ENCODE results near the gene CDHR3. TPM values are rescaled to one million over a fixed set of nuclear protein-coding genes. Genes with fewer than 3 reads are reported as not detected.

CDHR3 gene
- polyA plus RNA-seq, 1 donor from 2014 or later = 2.9 TPM

DNA sequence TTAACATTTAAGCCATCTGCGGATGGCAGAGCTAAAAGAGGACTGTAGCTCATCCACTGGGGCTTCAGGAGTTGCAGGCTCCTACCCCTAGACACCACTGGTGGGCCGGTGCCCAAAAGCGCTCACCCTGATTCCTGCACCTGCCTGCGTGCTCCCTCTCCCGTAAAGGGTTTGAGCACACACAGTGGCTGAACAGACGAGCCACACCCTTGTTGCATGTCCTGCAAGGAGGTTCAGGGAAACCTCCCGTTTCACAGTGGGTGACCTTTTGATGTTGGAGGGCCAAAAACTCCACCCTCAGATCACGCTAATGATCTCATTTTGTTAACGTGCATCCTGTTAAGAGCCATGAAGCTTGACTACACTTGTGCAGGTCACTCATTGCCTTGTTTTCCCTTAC lies 111.2 kb downstream of the CDHR3 start:
- H3K9me2 ChIP-seq (ENCODE audit: insufficient read depth, low read length) = no peaks in the 10 kb centered on the region
- TF ChIP-seq RAD21 (conservative IDR thresholded peaks at IDR 0.05) (no peak), EP300 (conservative IDR thresholded peaks at IDR 0.05; ENCODE audit: poor library complexity, severe bottlenecking) (no peak), SMC3 (conservative IDR thresholded peaks at IDR 0.05; ENCODE audit: poor library complexity) (no peak)
- H3K27me3 ChIP-seq (ENCODE audit: insufficient read depth, low read depth, low read length) = no peaks in the 10 kb centered on the region

DNA sequence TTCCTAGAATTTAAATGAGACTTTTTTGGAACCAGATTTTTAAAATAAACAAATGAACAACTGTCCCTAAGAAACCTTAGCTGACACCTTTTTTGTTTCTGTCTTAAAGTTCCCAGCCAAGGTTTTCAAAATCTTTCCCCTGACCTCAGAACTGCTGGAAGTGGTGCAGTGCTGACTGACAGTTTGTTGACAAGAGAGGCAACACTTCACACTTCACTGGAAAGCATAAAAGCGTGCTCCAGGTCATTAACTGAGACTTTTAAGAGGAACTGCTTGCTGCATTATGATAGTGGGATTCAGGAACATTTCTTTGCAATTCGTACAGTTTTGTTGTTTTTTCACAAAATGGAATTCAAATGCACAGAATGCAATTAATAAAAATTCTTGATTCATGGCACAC lies 112.9 kb downstream of the CDHR3 start:
- no peak overlapping the region for H2AFZ ChIP-seq (ENCODE audit: low read depth, low read length)
- peak overlapping the region; percentile 1 for H3K4me3 ChIP-seq (ENCODE audit: low read length)
- no peak overlapping the region for H3K4me2 ChIP-seq (ENCODE audit: low read length)
- H3K9ac ChIP-seq (ENCODE audit: low read length) = no peak overlapping the region
- no peaks in the 10 kb centered on the region for H3F3A ChIP-seq (ENCODE audit: insufficient read depth, low read length, poor library complexity, severe bottlenecking)
- H3K9me2 ChIP-seq (ENCODE audit: insufficient read depth, low read length) = no peaks in the 10 kb centered on the region
- no peaks in the 10 kb centered on the region for H3K36me3 ChIP-seq (ENCODE audit: insufficient read depth, low read length)
- H3K27ac ChIP-seq (ENCODE audit: low read length) = no peak overlapping the region
- TF ChIP-seq SMC3 (conservative IDR thresholded peaks at IDR 0.05; ENCODE audit: poor library complexity) (no peak), EZH2 (IDR thresholded peaks at IDR 0.05; ENCODE audit: borderline replicate concordance, insufficient read depth, low read length, poor library complexity, severe bottlenecking) (no peak), TAF1 (IDR thresholded peaks at IDR 0.05; ENCODE audit: low read depth) (no peak), MXI1 (conservative IDR thresholded peaks at IDR 0.05; ENCODE audit: poor library complexity, severe bottlenecking) (no peak), EP300 (conservative IDR thresholded peaks at IDR 0.05; ENCODE audit: poor library complexity, severe bottlenecking) (no peak), POLR2AphosphoS5 (IDR thresholded peaks at IDR 0.05) (no peak), RAD21 (conservative IDR thresholded peaks at IDR 0.05) (no peak)
- TF ChIP-seq, protein P1, sequence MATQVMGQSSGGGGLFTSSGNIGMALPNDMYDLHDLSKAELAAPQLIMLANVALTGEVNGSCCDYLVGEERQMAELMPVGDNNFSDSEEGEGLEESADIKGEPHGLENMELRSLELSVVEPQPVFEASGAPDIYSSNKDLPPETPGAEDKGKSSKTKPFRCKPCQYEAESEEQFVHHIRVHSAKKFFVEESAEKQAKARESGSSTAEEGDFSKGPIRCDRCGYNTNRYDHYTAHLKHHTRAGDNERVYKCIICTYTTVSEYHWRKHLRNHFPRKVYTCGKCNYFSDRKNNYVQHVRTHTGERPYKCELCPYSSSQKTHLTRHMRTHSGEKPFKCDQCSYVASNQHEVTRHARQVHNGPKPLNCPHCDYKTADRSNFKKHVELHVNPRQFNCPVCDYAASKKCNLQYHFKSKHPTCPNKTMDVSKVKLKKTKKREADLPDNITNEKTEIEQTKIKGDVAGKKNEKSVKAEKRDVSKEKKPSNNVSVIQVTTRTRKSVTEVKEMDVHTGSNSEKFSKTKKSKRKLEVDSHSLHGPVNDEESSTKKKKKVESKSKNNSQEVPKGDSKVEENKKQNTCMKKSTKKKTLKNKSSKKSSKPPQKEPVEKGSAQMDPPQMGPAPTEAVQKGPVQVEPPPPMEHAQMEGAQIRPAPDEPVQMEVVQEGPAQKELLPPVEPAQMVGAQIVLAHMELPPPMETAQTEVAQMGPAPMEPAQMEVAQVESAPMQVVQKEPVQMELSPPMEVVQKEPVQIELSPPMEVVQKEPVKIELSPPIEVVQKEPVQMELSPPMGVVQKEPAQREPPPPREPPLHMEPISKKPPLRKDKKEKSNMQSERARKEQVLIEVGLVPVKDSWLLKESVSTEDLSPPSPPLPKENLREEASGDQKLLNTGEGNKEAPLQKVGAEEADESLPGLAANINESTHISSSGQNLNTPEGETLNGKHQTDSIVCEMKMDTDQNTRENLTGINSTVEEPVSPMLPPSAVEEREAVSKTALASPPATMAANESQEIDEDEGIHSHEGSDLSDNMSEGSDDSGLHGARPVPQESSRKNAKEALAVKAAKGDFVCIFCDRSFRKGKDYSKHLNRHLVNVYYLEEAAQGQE (IDR thresholded peaks at IDR 0.05; ENCODE audit: borderline replicate concordance) = no peak
- TF ChIP-seq, protein P2, sequence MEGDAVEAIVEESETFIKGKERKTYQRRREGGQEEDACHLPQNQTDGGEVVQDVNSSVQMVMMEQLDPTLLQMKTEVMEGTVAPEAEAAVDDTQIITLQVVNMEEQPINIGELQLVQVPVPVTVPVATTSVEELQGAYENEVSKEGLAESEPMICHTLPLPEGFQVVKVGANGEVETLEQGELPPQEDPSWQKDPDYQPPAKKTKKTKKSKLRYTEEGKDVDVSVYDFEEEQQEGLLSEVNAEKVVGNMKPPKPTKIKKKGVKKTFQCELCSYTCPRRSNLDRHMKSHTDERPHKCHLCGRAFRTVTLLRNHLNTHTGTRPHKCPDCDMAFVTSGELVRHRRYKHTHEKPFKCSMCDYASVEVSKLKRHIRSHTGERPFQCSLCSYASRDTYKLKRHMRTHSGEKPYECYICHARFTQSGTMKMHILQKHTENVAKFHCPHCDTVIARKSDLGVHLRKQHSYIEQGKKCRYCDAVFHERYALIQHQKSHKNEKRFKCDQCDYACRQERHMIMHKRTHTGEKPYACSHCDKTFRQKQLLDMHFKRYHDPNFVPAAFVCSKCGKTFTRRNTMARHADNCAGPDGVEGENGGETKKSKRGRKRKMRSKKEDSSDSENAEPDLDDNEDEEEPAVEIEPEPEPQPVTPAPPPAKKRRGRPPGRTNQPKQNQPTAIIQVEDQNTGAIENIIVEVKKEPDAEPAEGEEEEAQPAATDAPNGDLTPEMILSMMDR (IDR thresholded peaks at IDR 0.05; ENCODE audit: poor library complexity, severe bottlenecking) = no peak
- no peaks in the 10 kb centered on the region for H3K27me3 ChIP-seq (ENCODE audit: insufficient read depth, low read depth, low read length)
- H4K20me1 ChIP-seq (ENCODE audit: insufficient read depth) = no peaks in the 10 kb centered on the region
- H3K79me2 ChIP-seq (replicated peaks; ENCODE audit: insufficient read depth, low read length) = no peaks in the 10 kb centered on the region
- no peaks in the 10 kb centered on the region for H3K9me3 ChIP-seq (ENCODE audit: low read length)

More for the DNA sequence above, 111.2 kb downstream of the CDHR3 start:
- Histone ChIP-seq H3K9ac (ENCODE audit: low read length) (no peak overlapping the region), H3F3A (ENCODE audit: insufficient read depth, low read length, poor library complexity, severe bottlenecking) (no peaks in the 10 kb centered on the region), H3K79me2 (replicated peaks; ENCODE audit: insufficient read depth, low read length) (no peaks in the 10 kb centered on the region), H2AFZ (ENCODE audit: low read depth, low read length) (no peak overlapping the region), H4K20me1 (ENCODE audit: insufficient read depth) (no peaks in the 10 kb centered on the region), H3K36me3 (ENCODE audit: insufficient read depth, low read length) (no peaks in the 10 kb centered on the region), H3K4me3 (ENCODE audit: low read length) (no peak overlapping the region), H3K9me3 (ENCODE audit: low read length) (no peaks in the 10 kb centered on the region), H3K27ac (ENCODE audit: low read length) (no peak overlapping the region), H3K4me2 (ENCODE audit: low read length) (no peak overlapping the region)

DNA sequence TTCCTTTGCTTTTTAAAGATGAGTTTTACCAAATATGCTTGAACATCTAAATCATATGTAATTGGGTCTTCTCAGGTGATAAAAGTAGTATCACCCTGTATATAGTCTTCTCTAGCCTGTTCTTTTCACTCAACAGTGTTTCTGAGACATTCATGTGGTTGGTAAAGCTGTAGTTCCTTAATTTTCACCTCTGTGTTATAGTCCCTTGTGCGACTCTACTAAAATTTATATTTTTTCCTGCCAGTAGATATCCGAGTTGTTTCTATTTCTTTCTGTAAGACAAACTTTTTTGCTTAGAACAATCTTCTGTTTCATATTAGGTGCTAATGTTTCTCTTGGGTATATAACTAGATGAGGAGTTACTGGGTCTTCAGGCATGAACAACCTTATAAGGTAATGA lies 113.5 kb downstream of the CDHR3 start:
- no peaks in the 10 kb centered on the region for H3K9me3 ChIP-seq (ENCODE audit: low read length)
- TF ChIP-seq, protein P2 (IDR thresholded peaks at IDR 0.05; ENCODE audit: poor library complexity, severe bottlenecking) = no peak
- TF ChIP-seq POLR2AphosphoS5 (IDR thresholded peaks at IDR 0.05) (no peak), MXI1 (conservative IDR thresholded peaks at IDR 0.05; ENCODE audit: poor library complexity, severe bottlenecking) (no peak), RAD21 (conservative IDR thresholded peaks at IDR 0.05) (no peak)
- no peaks in the 10 kb centered on the region for H4K20me1 ChIP-seq (ENCODE audit: insufficient read depth)
- H3F3A ChIP-seq (ENCODE audit: insufficient read depth, low read length, poor library complexity, severe bottlenecking) = no peaks in the 10 kb centered on the region
- H3K79me2 ChIP-seq (replicated peaks; ENCODE audit: insufficient read depth, low read length) = no peaks in the 10 kb centered on the region
- no peak overlapping the region for H3K27ac ChIP-seq (ENCODE audit: low read length)
- H2AFZ ChIP-seq (ENCODE audit: low read depth, low read length) = no peak overlapping the region
- no peaks in the 10 kb centered on the region for H3K27me3 ChIP-seq (ENCODE audit: insufficient read depth, low read depth, low read length)
- no peaks in the 10 kb centered on the region for H3K36me3 ChIP-seq (ENCODE audit: insufficient read depth, low read length)
- no peak overlapping the region for H3K9ac ChIP-seq (ENCODE audit: low read length)
- no peak overlapping the region for H3K4me2 ChIP-seq (ENCODE audit: low read length)
- no peaks in the 10 kb centered on the region for H3K9me2 ChIP-seq (ENCODE audit: insufficient read depth, low read length)
- H3K4me3 ChIP-seq (ENCODE audit: low read length) = peak overlapping the region; percentile 1
